ENCODE results near the gene PPIF.

DNA sequence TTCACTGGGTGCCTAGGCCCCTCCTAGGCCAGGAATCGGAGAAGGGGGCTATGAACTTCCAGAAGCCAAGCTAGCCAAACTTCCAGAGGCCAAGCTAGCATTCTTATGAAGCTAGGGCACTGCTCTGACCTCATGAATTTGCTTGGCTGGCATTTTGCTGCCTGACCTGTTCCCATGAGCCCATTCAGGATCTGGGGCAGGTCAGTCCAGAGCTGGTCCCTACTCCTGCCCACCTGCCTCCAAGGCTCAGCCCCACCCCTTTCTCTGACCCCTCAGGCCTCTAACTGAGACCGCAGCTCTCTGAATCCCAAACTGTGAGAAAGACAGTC lies 1.3 kb upstream of the PPIF start:
- TF ChIP-seq TAF1 (CRISPR knock-in tag; IDR thresholded peaks at IDR 0.05) (no peak), HOXA7 (CRISPR knock-in tag; IDR thresholded peaks at IDR 0.05) (no peak), TSC22D2 (CRISPR knock-in tag; IDR thresholded peaks at IDR 0.05; ENCODE audit: borderline replicate concordance) (no peak), KMT2B (CRISPR knock-in tag; IDR thresholded peaks at IDR 0.05) (no peak), ZNF605 (CRISPR knock-in tag; IDR thresholded peaks at IDR 0.05) (no peak), GPBP1L1 (CRISPR knock-in tag; IDR thresholded peaks at IDR 0.05) (no peak), ZNF280B (CRISPR knock-in tag; IDR thresholded peaks at IDR 0.05; ENCODE audit: borderline replicate concordance) (no peak), ZSCAN9 (CRISPR knock-in tag; IDR thresholded peaks at IDR 0.05; ENCODE audit: borderline replicate concordance) (no peak), GLI4 (CRISPR knock-in tag; IDR thresholded peaks at IDR 0.05; ENCODE audit: borderline replicate concordance) (no peak), CBFB (CRISPR knock-in tag; IDR thresholded peaks at IDR 0.05) (no peak), ATF7 (IDR thresholded peaks at IDR 0.05) (no peak), ATF7 (CRISPR knock-in tag; IDR thresholded peaks at IDR 0.05) (no peak), POLR2AphosphoS5 (IDR thresholded peaks at IDR 0.05; ENCODE audit: low read depth, low read length) (no peak)
- TF ChIP-seq, protein P1, sequence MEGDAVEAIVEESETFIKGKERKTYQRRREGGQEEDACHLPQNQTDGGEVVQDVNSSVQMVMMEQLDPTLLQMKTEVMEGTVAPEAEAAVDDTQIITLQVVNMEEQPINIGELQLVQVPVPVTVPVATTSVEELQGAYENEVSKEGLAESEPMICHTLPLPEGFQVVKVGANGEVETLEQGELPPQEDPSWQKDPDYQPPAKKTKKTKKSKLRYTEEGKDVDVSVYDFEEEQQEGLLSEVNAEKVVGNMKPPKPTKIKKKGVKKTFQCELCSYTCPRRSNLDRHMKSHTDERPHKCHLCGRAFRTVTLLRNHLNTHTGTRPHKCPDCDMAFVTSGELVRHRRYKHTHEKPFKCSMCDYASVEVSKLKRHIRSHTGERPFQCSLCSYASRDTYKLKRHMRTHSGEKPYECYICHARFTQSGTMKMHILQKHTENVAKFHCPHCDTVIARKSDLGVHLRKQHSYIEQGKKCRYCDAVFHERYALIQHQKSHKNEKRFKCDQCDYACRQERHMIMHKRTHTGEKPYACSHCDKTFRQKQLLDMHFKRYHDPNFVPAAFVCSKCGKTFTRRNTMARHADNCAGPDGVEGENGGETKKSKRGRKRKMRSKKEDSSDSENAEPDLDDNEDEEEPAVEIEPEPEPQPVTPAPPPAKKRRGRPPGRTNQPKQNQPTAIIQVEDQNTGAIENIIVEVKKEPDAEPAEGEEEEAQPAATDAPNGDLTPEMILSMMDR (CRISPR knock-in tag; IDR thresholded peaks at IDR 0.05): no peak

All from HepG2 (cell line).